ENCODE measurements around the gene SMIM7. TPM values are rescaled to one million over a fixed set of nuclear protein-coding genes. Genes with fewer than 3 reads are reported as not detected.

Gene SMIM7
- total RNA-seq, 1 experiment from 2014 or later: 77.6 TPM

- Histone ChIP-seq H3K79me1 (ENCODE audit: insufficient read depth, low read depth, low read length, poor library complexity, severe bottlenecking) (peaks cover 18% of the 10 kb centered on the region), H2BK20ac (ENCODE audit: low read depth, low read length, poor library complexity, severe bottlenecking) (no peak overlapping the region), H2AK5ac (ENCODE audit: insufficient read length, low read length) (no peak overlapping the region), H3K4ac (ENCODE audit: low read depth, low read length) (no peak overlapping the region), H3K4me2 (ENCODE audit: insufficient read depth, insufficient read length, low read length) (no peak overlapping the region), H3K56ac (ENCODE audit: insufficient read length, low read depth, low read length) (no peak overlapping the region), H3K23ac (ENCODE audit: insufficient read length, low read depth, low read length) (no peak overlapping the region), H3K27me3 (ENCODE audit: insufficient read depth, low read length) (no peaks in the 10 kb centered on the region), H4K20me1 (ENCODE audit: control insufficient read depth, insufficient read depth, insufficient read length) (no peaks in the 10 kb centered on the region), H3T11ph (ENCODE audit: low read length) (no peak overlapping the region), H4K8ac (replicated peaks; ENCODE audit: insufficient read length, low read depth, low read length) (no peak overlapping the region), H3K9me3 (ENCODE audit: control insufficient read depth, low read depth, low read length) (no peaks in the 10 kb centered on the region), H3K27ac (ENCODE audit: insufficient read length, low read depth, low read length) (no peak overlapping the region), H4K91ac (ENCODE audit: insufficient read length, low read depth, low read length) (no peak overlapping the region), H2BK120ac (ENCODE audit: low read depth, low read length, poor library complexity, severe bottlenecking) (no peak overlapping the region), H4K5ac (ENCODE audit: insufficient read length, low read depth, low read length) (no peak overlapping the region), H3K4me1 (ENCODE audit: insufficient read depth, low read length) (peaks cover 3% of the 10 kb centered on the region; the same call in 1 of the 2 replicates), H2BK15ac (ENCODE audit: low read depth, low read length) (no peak overlapping the region), H2AFZ (ENCODE audit: low read length) (no peak overlapping the region), H2BK12ac (ENCODE audit: insufficient read length, low read depth, low read length) (no peak overlapping the region), H3K14ac (ENCODE audit: insufficient read depth, low read length) (no peak overlapping the region), H2BK5ac (ENCODE audit: insufficient read length, low read length) (no peak overlapping the region), H3K23me2 (ENCODE audit: insufficient read length, low read depth, low read length, poor library complexity, severe bottlenecking) (no peaks in the 10 kb centered on the region), H3K18ac (ENCODE audit: insufficient read length, low read depth, low read length) (no peak overlapping the region), H3K9ac (ENCODE audit: extremely low read depth, insufficient read length, low read length) (no peak overlapping the region), H3K79me2 (ENCODE audit: insufficient read depth, low read length) (peaks cover 72% of the 10 kb centered on the region; the same call in 1 of the 2 replicates)
- Mint-ChIP-seq H3K9me3 (no peaks in the 10 kb centered on the region), H3K4me1 (peaks cover 23 to 37% of the 10 kb centered on the region in 2 experiments), H3K36me3 (ENCODE audit: insufficient read depth in 1 of 3, low read depth in 3 of 3) (peaks cover 0 to 14% (median 0%) of the 10 kb centered on the region in 3 experiments; a peak in 3 of 7 replicates), H3K27ac (no peak overlapping the region), H3K27me3 (ENCODE audit: low read depth) (no peaks in the 10 kb centered on the region), H3K4me3 (no peak overlapping the region; a peak in 1 of 5 replicates)
- DNase-seq: no peak
- TF ChIP-seq CTCF (conservative IDR thresholded peaks at IDR 0.05): no peak
- no CpG with 5 or more reads among the region's 5 CpGs for WGBS (ENCODE audit: extremely low coverage, insufficient read length, low lambda C conversion rate)
Observed at GRCh38 chr19:16620018-16620417, 39.9 kb downstream of the SMIM7 start.

All from H9 (cell line).